NCI-H510A (cell line): ENCODE results near the gene ARAP1.
A peak's percentile ranks its signal among the peaks of the same experiment; 100 is the strongest.

ENCODE experiments used
- DNase-seq: peaks from one replicate; lab custom pipeline; 2025; lab: John Stamatoyannopoulos, UW

Gene ARAP1

GRCh38 chr11:72762641-72763304, 10.6 kb upstream of the ARAP1 start:
- DNase-seq: no peak

- no peak for DNase-seq
Observed at GRCh38 chr11:72760539-72761405, 8.6 kb upstream of the ARAP1 start.

- no peak for DNase-seq
Observed at GRCh38 chr11:72759468-72759985, 7.3 kb upstream of the ARAP1 start.

GRCh38 chr11:72758690-72759389, 6.6 kb upstream of the ARAP1 start:
- peak; percentile 79 for DNase-seq

- DNase-seq: no peak
Observed at GRCh38 chr11:72758304-72758689, 6.1 kb upstream of the ARAP1 start.

- DNase-seq: no peak
Observed at GRCh38 chr11:72755713-72756285, 3.6 kb upstream of the ARAP1 start.

- no peak for DNase-seq
Observed at GRCh38 chr11:72754544-72755155, 2.4 kb upstream of the ARAP1 start.

GRCh38 chr11:72754149-72754543, 1.9 kb upstream of the ARAP1 start:
- no peak for DNase-seq

GRCh38 chr11:72753341-72754148, 1.3 kb upstream of the ARAP1 start:
- no peak for DNase-seq

- peak; percentile 45 for DNase-seq
Observed at GRCh38 chr11:72751116-72752087, 806 bp downstream of the ARAP1 start.

- no peak for DNase-seq
Observed at GRCh38 chr11:72750556-72751115, 1.6 kb downstream of the ARAP1 start.

- DNase-seq: no peak
Observed at GRCh38 chr11:72750086-72750485, 2.1 kb downstream of the ARAP1 start.

GRCh38 chr11:72747289-72747855, 4.8 kb downstream of the ARAP1 start:
- no peak for DNase-seq

GRCh38 chr11:72746821-72747220, 5.4 kb downstream of the ARAP1 start:
- no peak for DNase-seq

- no peak for DNase-seq
Observed at GRCh38 chr11:72745925-72746550, 6.2 kb downstream of the ARAP1 start.

- no peak for DNase-seq
Observed at GRCh38 chr11:72745511-72745910, 6.7 kb downstream of the ARAP1 start.

- no peak for DNase-seq
Observed at GRCh38 chr11:72744474-72744873, 7.7 kb downstream of the ARAP1 start.
